ENCODE data around the gene CCR7. TPM values are rescaled to one million over a fixed set of nuclear protein-coding genes. Genes with fewer than 3 reads are reported as not detected.

CCR7 gene
- total and polyA plus RNA-seq, 2 of the 8 experiments (the other 6 are each of a cell fraction or from before 2014, with no cell fraction given) = 0.12 to 0.17 TPM

- TF ChIP-seq CTBP2 (IDR thresholded peaks at IDR 0.05; ENCODE audit: borderline replicate concordance, insufficient read depth, insufficient read length, low read length) (no peak), TEAD4 (IDR thresholded peaks at IDR 0.05; ENCODE audit: low read depth, low read length) (no peak), ASH2L (IDR thresholded peaks at IDR 0.05; ENCODE audit: low read length) (no peak), RAD21 (IDR thresholded peaks at IDR 0.05 in 1 of 2, conservative IDR thresholded peaks at IDR 0.05 in 1 of 2; ENCODE audit: low read depth in 2 of 2, low read length in 2 of 2) (no peak), RFX5 (IDR thresholded peaks at IDR 0.05; ENCODE audit: borderline replicate concordance, low read depth, low read length) (no peak)
Observed at GRCh38 chr17:40564883-40565768, at the start of gene CCR7 (continued).
